HPDE6-E6E7 (cell line): Measurements from ENCODE around the gene DAAM1.

ENCODE experiments used
- DNase-seq: peaks from one replicate; pipeline ENCODE4 v3.0.0; 2011; ENCODE audit warnings: missing footprints; ENCODE audit errors: extremely low spot score

DAAM1 gene

GRCh38 chr14:59187802-59188460 lies 536 bp upstream of the DAAM1 start:
- DNase-seq, result peak; percentile 27

DNA sequence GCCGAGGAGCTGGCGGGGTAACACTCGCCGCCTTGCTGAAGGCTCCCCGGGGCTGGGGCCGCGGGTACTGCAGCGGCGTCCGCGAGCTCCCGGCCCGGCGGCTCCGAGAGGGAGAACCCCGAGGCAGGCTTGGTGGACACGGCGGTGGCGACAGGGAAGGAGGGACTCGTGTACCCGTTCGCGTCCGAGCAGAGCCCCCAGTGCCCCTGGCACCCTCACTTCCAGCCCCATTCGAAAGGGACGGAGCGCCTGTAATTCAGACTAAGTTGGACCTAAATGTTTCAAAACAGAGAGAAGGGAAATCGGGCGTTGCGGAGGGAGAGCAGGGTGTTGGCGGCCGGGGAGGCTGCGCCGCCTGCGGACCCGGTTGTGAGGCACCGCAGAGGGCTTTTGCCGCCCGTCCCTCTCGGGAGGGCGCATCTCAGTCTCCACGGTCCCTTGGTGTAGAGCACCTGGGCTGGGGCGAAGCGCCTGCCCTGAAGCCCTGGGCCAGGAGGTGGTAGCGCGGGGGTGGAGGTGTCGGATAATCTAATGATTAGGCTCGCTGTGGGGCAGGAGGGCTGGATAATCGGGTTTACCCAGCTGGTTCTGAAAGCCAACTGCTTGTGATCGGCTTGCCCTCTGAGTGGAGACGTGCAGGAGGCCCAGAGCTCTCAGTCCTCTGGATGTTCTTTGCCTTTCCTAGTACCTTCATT lies 771 bp downstream of the DAAM1 start:
- DNase-seq, result peak; percentile 13

DNA sequence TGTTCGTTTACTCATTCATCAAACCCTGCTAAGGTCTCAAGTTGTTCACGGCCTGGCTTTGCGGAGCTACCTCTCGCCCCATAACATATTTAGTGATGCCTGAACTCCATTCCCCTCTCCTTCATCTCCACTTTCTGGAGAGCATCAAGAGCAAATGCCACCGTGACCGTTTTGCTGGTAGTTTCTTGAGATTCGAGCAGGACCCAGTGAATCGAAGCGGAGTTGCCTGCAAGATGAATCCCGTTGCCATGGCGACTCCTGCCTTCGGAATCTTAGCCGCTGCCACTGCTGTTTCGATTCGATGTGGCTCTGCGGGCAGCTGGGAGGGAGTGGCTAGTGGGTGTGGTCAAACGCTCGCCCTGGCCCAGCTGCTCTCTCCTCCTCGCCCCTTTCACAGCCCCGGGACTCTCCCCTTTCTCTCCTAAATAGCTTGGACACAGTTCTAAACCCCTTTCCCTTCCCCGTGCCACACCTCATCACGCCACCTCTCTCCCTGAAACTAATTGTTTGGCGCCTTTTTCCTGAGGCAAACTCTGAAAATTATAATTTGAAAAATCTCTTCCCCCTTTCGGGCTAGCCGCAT lies 1.4 kb downstream of the DAAM1 start:
- peak; percentile 85 for DNase-seq

DNA sequence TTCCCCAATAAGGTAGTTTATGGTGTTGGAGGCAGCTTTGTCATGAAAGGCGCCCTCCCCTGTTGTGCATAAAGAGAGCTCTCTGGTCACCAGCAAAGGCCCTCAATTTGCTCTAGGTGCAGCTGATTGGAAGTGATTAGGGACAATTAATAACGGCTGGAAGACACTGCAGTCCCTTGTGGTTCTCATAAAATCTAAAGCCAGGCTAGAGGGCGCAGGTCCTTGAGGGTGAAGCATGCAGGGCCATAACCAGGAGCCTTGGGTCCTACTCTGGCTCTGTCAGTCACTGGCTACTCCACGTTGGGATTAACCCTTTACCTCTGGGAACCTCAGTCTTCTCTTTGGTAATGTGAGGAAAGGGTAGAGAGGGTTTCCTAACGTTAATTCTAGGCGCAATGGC lies 1.9 kb downstream of the DAAM1 start:
- peak; percentile 10 for DNase-seq

- DNase-seq, result no peak
Measured at GRCh38 chr14:59195912-59196311, 7.4 kb downstream of the DAAM1 start.

DNA sequence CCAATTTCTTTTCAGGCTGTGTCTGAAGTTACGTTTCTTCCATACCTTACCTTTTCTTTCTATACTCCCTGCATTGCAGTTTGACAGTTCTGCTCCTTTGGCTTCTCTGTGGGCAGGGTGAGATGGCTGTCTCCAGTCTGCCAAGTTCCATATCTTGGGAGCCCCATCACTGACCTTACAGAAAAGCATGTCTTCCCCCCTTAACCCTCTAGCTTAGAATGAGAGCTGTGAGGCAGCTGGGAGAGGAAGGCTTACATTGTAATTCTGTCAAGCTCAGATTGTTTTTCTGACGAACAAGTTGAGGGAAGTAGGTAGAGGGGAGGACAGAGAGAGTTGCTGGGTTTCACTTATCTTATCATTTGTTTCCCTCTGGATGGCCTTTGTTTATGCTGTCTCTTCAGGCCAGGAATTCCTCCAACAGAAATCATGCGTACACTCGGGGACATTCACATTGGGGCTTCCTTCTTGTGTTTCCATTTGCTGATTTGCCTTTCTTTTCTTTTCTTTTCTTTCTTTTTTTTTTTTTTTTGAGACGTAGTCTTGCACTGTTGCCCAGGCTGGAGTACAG lies 9.3 kb downstream of the DAAM1 start:
- no peak for DNase-seq

- no peak for DNase-seq
Measured at GRCh38 chr14:59199205-59199604, 10.7 kb downstream of the DAAM1 start.

DNA sequence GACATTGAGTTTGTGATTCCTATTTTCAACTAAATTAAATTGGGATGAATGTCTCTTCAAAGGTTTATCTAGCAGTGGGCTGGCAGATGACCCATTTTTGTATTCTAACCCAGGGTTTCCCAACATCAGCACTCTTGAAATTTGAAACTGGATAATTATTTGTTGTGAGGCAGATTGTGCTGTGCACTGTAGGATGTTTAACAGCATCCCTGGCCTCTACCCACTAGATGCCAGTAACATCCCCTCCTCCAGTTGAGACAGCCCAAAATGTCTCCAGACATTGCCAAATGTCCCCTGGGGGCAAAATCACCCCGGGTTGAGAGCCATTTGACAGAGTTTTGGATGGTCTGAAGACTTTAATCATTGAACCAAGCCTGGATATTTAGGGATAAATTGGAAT lies 11.1 kb downstream of the DAAM1 start:
- DNase-seq, result no peak

GRCh38 chr14:59200195-59200594 lies 11.7 kb downstream of the DAAM1 start:
- DNase-seq, result no peak

- no peak for DNase-seq
Measured at GRCh38 chr14:59202031-59202430, 13.6 kb downstream of the DAAM1 start.

- no peak for DNase-seq
Measured at GRCh38 chr14:59204305-59204704, 15.8 kb downstream of the DAAM1 start.

- DNase-seq, result no peak
Measured at GRCh38 chr14:59206892-59207291, 18.4 kb downstream of the DAAM1 start.

- DNase-seq, result no peak
Measured at GRCh38 chr14:59207506-59207933, 19.1 kb downstream of the DAAM1 start.

- no peak for DNase-seq
Measured at GRCh38 chr14:59208224-59208814, 19.9 kb downstream of the DAAM1 start.

- no peak for DNase-seq
Measured at GRCh38 chr14:59208954-59209353, 20.5 kb downstream of the DAAM1 start.

GRCh38 chr14:59210621-59211020 lies 22.2 kb downstream of the DAAM1 start:
- no peak for DNase-seq

GRCh38 chr14:59213368-59214315 lies 25.2 kb downstream of the DAAM1 start:
- no peak for DNase-seq

GRCh38 chr14:59214702-59215302 lies 26.3 kb downstream of the DAAM1 start:
- no peak for DNase-seq

GRCh38 chr14:59215322-59215721 lies 26.9 kb downstream of the DAAM1 start:
- DNase-seq, result no peak

- DNase-seq, result no peak
Measured at GRCh38 chr14:59215757-59216156, 27.3 kb downstream of the DAAM1 start.

- no peak for DNase-seq
Measured at GRCh38 chr14:59217011-59217410, 28.5 kb downstream of the DAAM1 start.
